HepG2 (cell line): Measurements from ENCODE around the gene ALDH1A2. TPM values are rescaled to one million over a fixed set of nuclear protein-coding genes. Genes with fewer than 3 reads are reported as not detected.

Experiments
- CBFB ChIP-seq: sonication (generic); formaldehyde crosslinking; IDR thresholded peaks from 2 replicates; pipeline ENCODE4 v1.4.0; 2020; ENCODE audit warnings: missing genetic modification reagents
- HMGXB4 ChIP-seq, 2 experiments: sonication (generic) in 1 of 2; formaldehyde crosslinking in 1 of 2; IDR thresholded peaks; 2 replicates each; pipeline versions ENCODE4 v1.4.0 to v1.6.1; 2018 to 2020; ENCODE audit warnings: missing genetic modification reagents in 2 of 2, borderline replicate concordance in 1 of 2, low read depth in 1 of 2, mild to moderate bottlenecking in 1 of 2, missing biosample characterization in 1 of 2
- KDM4B ChIP-seq: sonication (generic); formaldehyde crosslinking; IDR thresholded peaks from 2 replicates; pipeline ENCODE4 v1.4.0; 2020; ENCODE audit warnings: missing genetic modification reagents
- KDM5B ChIP-seq: sonication (generic); formaldehyde crosslinking; IDR thresholded peaks from 2 replicates; pipeline ENCODE4 v1.4.0; 2020; ENCODE audit warnings: missing genetic modification reagents, mild to moderate bottlenecking, borderline replicate concordance
- PAF1 ChIP-seq: IDR thresholded peaks from 2 replicates; pipeline ENCODE4 v1.6.1; 2016; ENCODE audit warnings: missing genetic modification reagents, missing compliant biosample characterization
- PHF20 ChIP-seq: sonication (generic); formaldehyde crosslinking; IDR thresholded peaks from 2 replicates; pipeline ENCODE4 v1.5.0; 2020; ENCODE audit warnings: mild to moderate bottlenecking, missing genetic modification reagents
- SP2 ChIP-seq: sonication (generic); formaldehyde crosslinking; IDR thresholded peaks from 2 replicates; pipeline ENCODE4 v1.5.1; 2020; ENCODE audit warnings: mild to moderate bottlenecking, missing genetic modification reagents
- XRCC5 ChIP-seq: fragments of 200-400 bp; formaldehyde crosslinking; optimal IDR thresholded peaks from 2 replicates; pipeline ENCODE3; 2017; ENCODE audit warnings: mild to moderate bottlenecking, low read length
- ZBTB39 ChIP-seq: sonication (generic); formaldehyde crosslinking; IDR thresholded peaks from 2 replicates; pipeline ENCODE4 v1.5.0; 2020; ENCODE audit warnings: missing genetic modification reagents
- ZBTB7A ChIP-seq: sonication (generic); formaldehyde crosslinking; IDR thresholded peaks from 2 replicates; pipeline ENCODE4 v1.8.0; 2022; ENCODE audit warnings: mild to moderate bottlenecking, missing genetic modification reagents
- ZNF460 ChIP-seq: sonication (generic); formaldehyde crosslinking; IDR thresholded peaks from 2 replicates; pipeline ENCODE4 v1.5.1; 2020; ENCODE audit warnings: missing genetic modification reagents, mild to moderate bottlenecking, borderline replicate concordance
- ZNF558 ChIP-seq: sonication (generic); formaldehyde crosslinking; IDR thresholded peaks from 2 replicates; pipeline ENCODE4 v1.9.0; 2022; ENCODE audit warnings: mild to moderate bottlenecking, missing genetic modification reagents, borderline replicate concordance
- ZNF777 ChIP-seq: sonication (generic); formaldehyde crosslinking; IDR thresholded peaks from 2 replicates; pipeline ENCODE4 v1.4.0; 2020; ENCODE audit warnings: missing genetic modification reagents
- ZNF782 ChIP-seq: sonication (generic); formaldehyde crosslinking; IDR thresholded peaks from 2 replicates; pipeline ENCODE4 v1.4.0; 2020; ENCODE audit warnings: missing genetic modification reagents, mild to moderate bottlenecking, borderline replicate concordance
- ZNF83 ChIP-seq: sonication (generic); formaldehyde crosslinking; IDR thresholded peaks from 2 replicates; pipeline ENCODE4 v1.4.0; 2020; ENCODE audit warnings: missing genetic modification reagents, mild to moderate bottlenecking, borderline replicate concordance
- ZNF839 ChIP-seq: sonication (generic); formaldehyde crosslinking; IDR thresholded peaks from 2 replicates; pipeline ENCODE4 v1.4.0; 2020; ENCODE audit warnings: missing genetic modification reagents, mild to moderate bottlenecking, borderline replicate concordance
- polyA plus RNA-seq, 8 experiments: library from polyadenylated mRNA; depleted of rRNA in 3 of 8; stranded (reverse) in 7 of 8; unstranded in 1 of 8; fragments of >200 nt; fragmentation: Illumina TruSeq in 4 of 8; extraction: Trizol in 4 of 8; gene quantifications; 2 replicates each; pipeline versions ENCODE4 v1.2.1 to v1.2.3, GENCODE V29; 2011 to 2016; ENCODE audit warnings: low read depth in 4 of 8, missing spikeins in 1 of 8, mixed read lengths in 1 of 8; ENCODE audit not compliant: insufficient read depth in 1 of 8
- total RNA-seq, 5 experiments: library from RNA; depleted of rRNA; stranded (reverse); fragments of >200 nt; fragmentation: Illumina TruSeq; extraction: Trizol; gene quantifications; 2 replicates each; pipeline ENCODE4 v1.2.3, GENCODE V29; 2016; ENCODE audit warnings: low read depth in 1 of 5
- TF ChIP-seq, protein P1 (sequence below): sonication (generic); formaldehyde crosslinking; IDR thresholded peaks from 2 replicates; pipeline ENCODE4 v1.4.0; 2020; ENCODE audit warnings: missing genetic modification reagents, mild to moderate bottlenecking, borderline replicate concordance
- TF ChIP-seq, protein P2 (sequence below): IDR thresholded peaks from 2 replicates; pipeline ENCODE4 v1.6.1; 2016; ENCODE audit warnings: mild to moderate bottlenecking

The ALDH1A2 gene
- total and polyA plus RNA-seq, 2 of the 13 experiments (the other 11 are each of a cell fraction or from before 2014, with no cell fraction given): 0.64 to 0.90 TPM

GRCh38 chr15:58066042-58066867, 744 bp upstream of the ALDH1A2 start (continued):
- TF ChIP-seq ZNF460 (CRISPR knock-in tag) (no peak), KDM4B (CRISPR knock-in tag) (no peak), ZNF777 (CRISPR knock-in tag) (peak; percentile 39; the same call in 1 of the 2 replicates), CBFB (CRISPR knock-in tag) (no peak), PAF1 (CRISPR knock-in tag) (no peak), ZNF839 (CRISPR knock-in tag) (0 out of 2 replicates have a peak, but pooled peaks have one; percentile 30), ZNF782 (CRISPR knock-in tag) (peak; percentile 34; the same call in 1 of the 2 replicates), KDM5B (CRISPR knock-in tag) (no peak), ZNF83 (CRISPR knock-in tag) (0 out of 2 replicates have a peak, but pooled peaks have one; percentile 25), HMGXB4 (CRISPR knock-in tag; IDR thresholded peaks at IDR 0.05; ENCODE audit: borderline replicate concordance in 1 of 2, low read depth in 1 of 2) (peak; percentile 45 to 72; a peak in 3 of 4 replicates), PHF20 (CRISPR knock-in tag) (no peak), ZBTB39 (no peak), XRCC5 (peak; percentile 85), ZNF558 (CRISPR knock-in tag) (no peak), ZBTB7A (0 out of 2 replicates have a peak, but pooled peaks have one; percentile 56), SP2 (no peak)
- TF ChIP-seq, protein P1, sequence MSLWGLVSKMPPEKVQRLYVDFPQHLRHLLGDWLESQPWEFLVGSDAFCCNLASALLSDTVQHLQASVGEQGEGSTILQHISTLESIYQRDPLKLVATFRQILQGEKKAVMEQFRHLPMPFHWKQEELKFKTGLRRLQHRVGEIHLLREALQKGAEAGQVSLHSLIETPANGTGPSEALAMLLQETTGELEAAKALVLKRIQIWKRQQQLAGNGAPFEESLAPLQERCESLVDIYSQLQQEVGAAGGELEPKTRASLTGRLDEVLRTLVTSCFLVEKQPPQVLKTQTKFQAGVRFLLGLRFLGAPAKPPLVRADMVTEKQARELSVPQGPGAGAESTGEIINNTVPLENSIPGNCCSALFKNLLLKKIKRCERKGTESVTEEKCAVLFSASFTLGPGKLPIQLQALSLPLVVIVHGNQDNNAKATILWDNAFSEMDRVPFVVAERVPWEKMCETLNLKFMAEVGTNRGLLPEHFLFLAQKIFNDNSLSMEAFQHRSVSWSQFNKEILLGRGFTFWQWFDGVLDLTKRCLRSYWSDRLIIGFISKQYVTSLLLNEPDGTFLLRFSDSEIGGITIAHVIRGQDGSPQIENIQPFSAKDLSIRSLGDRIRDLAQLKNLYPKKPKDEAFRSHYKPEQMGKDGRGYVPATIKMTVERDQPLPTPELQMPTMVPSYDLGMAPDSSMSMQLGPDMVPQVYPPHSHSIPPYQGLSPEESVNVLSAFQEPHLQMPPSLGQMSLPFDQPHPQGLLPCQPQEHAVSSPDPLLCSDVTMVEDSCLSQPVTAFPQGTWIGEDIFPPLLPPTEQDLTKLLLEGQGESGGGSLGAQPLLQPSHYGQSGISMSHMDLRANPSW (CRISPR knock-in tag): no peak
- TF ChIP-seq, protein P2, sequence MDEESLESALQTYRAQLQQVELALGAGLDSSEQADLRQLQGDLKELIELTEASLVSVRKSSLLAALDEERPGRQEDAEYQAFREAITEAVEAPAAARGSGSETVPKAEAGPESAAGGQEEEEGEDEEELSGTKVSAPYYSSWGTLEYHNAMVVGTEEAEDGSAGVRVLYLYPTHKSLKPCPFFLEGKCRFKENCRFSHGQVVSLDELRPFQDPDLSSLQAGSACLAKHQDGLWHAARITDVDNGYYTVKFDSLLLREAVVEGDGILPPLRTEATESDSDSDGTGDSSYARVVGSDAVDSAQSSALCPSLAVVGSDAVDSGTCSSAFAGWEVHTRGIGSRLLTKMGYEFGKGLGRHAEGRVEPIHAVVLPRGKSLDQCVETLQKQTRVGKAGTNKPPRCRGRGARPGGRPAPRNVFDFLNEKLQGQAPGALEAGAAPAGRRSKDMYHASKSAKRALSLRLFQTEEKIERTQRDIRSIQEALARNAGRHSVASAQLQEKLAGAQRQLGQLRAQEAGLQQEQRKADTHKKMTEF (CRISPR knock-in tag): no peak
